Measurements from ENCODE around the gene ACAD10. TPM values are rescaled to one million over a fixed set of nuclear protein-coding genes. Genes with fewer than 3 reads are reported as not detected.

The ACAD10 gene
- total and polyA plus RNA-seq, 2 of the 13 experiments (the other 11 are each of a cell fraction or from before 2014, with no cell fraction given), result 15.2 to 16.3 TPM

GRCh38 chr12:111777345-111778045, 91.6 kb downstream of the ACAD10 start (continued):
- TF ChIP-seq SNAPC4 (CRISPR knock-in tag; IDR thresholded peaks at IDR 0.05) (no peak), PLRG1 (conservative IDR thresholded peaks at IDR 0.05) (no peak), CAMTA2 (CRISPR knock-in tag; IDR thresholded peaks at IDR 0.05; ENCODE audit: borderline replicate concordance) (no peak), ZFY (CRISPR knock-in tag; IDR thresholded peaks at IDR 0.05) (0 out of 2 replicates have a peak, but pooled peaks have one; percentile 8), ZSCAN29 (CRISPR knock-in tag; conservative IDR thresholded peaks at IDR 0.05) (peak; percentile 56; the same call in 1 of the 2 replicates), ZNF34 (CRISPR knock-in tag; IDR thresholded peaks at IDR 0.05; ENCODE audit: borderline replicate concordance) (no peak), PHF21A (CRISPR knock-in tag; IDR thresholded peaks at IDR 0.05) (peak; percentile 64; the same call in 1 of the 2 replicates), ZSCAN25 (CRISPR knock-in tag; IDR thresholded peaks at IDR 0.05) (no peak), ZKSCAN1 (IDR thresholded peaks at IDR 0.05; ENCODE audit: low read length) (no peak), FOXO1 (CRISPR knock-in tag; IDR thresholded peaks at IDR 0.05) (peak; percentile 80; the same call in 1 of the 2 replicates), MIER3 (CRISPR knock-in tag; IDR thresholded peaks at IDR 0.05; ENCODE audit: borderline replicate concordance) (no peak), ZNF430 (CRISPR knock-in tag; IDR thresholded peaks at IDR 0.05) (no peak), ZNF768 (CRISPR knock-in tag; IDR thresholded peaks at IDR 0.05) (no peak), CEBPZ (IDR thresholded peaks at IDR 0.05; ENCODE audit: low read length) (no peak), SRF (IDR thresholded peaks at IDR 0.05; ENCODE audit: low read depth, low read length) (no peak), TIGD3 (CRISPR knock-in tag; IDR thresholded peaks at IDR 0.05; ENCODE audit: borderline replicate concordance) (no peak), TARDBP (CRISPR knock-in tag; IDR thresholded peaks at IDR 0.05) (no peak), CREBL2 (CRISPR knock-in tag; IDR thresholded peaks at IDR 0.05; ENCODE audit: borderline replicate concordance) (no peak), TEAD3 (CRISPR knock-in tag; optimal IDR thresholded peaks at IDR 0.05; ENCODE audit: borderline replicate concordance) (no peak), BRF2 (CRISPR knock-in tag; IDR thresholded peaks at IDR 0.05) (no peak)

Data from HepG2 (cell line).